H1 (cell line): ENCODE measurements around the gene HSD17B4. TPM values are rescaled to one million over a fixed set of nuclear protein-coding genes. Genes with fewer than 3 reads are reported as not detected.

Experiments
- CTCF ChIA-PET: fragments of 300-600 bp; sonication (Branson Sonifier 250); formaldehyde crosslinking; loops from one replicate; lab custom pipeline; 2021; ENCODE audit not compliant: partially characterized antibody; lab: Charles Lee
- POLR2A ChIA-PET: fragments of 300-600 bp; sonication (Branson Sonifier 250); formaldehyde crosslinking; loops from one replicate; lab custom pipeline; 2021; ENCODE audit warnings: inconsistent platforms; ENCODE audit not compliant: partially characterized antibody; lab: Charles Lee
- DNase-seq, 2 experiments: peaks; one replicate each; pipeline versions ENCODE4 v3.0.0 to v3.0.0-alpha.2; 2010 to 2022; ENCODE audit warnings: low spot score in 2 of 2, low read depth in 1 of 2, mixed read lengths in 1 of 2
- FAIRE-seq: peaks from 2 replicates; lab custom pipeline; 2011; peaks lifted over from hg19 to GRCh38; lab: Jason Lieb, UNC
- H2AFZ ChIP-seq: 2 replicates; pipeline ENCODE4 v1.8.1; 2012; ENCODE audit warnings: low read length, inconsistent platforms
- H2AK5ac ChIP-seq: 2 replicates; pipeline ENCODE4 v1.6.1; 2013; ENCODE audit warnings: low read depth, low read length
- H2BK120ac ChIP-seq: replicated peaks from 2 replicates; pipeline ENCODE3; 2013; ENCODE audit warnings: low read depth, low read length, inconsistent platforms
- H2BK12ac ChIP-seq: 2 replicates; pipeline ENCODE4 v1.6.1; 2013; ENCODE audit warnings: low read depth, low read length
- H2BK15ac ChIP-seq: 2 replicates; pipeline ENCODE4 v1.6.1; 2013; ENCODE audit warnings: low read length
- H2BK20ac ChIP-seq: 2 replicates; pipeline ENCODE4 v1.6.1; 2013; ENCODE audit warnings: low read length
- H2BK5ac ChIP-seq: 2 replicates; pipeline ENCODE4 v1.6.1; 2013; ENCODE audit warnings: low read depth, low read length
- H3K14ac ChIP-seq: 2 replicates; pipeline ENCODE4 v1.6.1; 2013; ENCODE audit warnings: inconsistent platforms; ENCODE audit not compliant: insufficient read length
- H3K18ac ChIP-seq: 2 replicates; pipeline ENCODE4 v1.6.1; 2013; ENCODE audit warnings: low read length; ENCODE audit errors: extremely low read depth
- H3K23ac ChIP-seq: 2 replicates; pipeline ENCODE4 v1.6.1; 2013; ENCODE audit warnings: inconsistent platforms; ENCODE audit not compliant: insufficient read length
- H3K23me2 ChIP-seq: 2 replicates; pipeline ENCODE4 v1.6.1; 2013; ENCODE audit warnings: low read depth, low read length
- H3K27ac ChIP-seq: 2 replicates; pipeline ENCODE4 v1.6.1; 2011; ENCODE audit warnings: low read depth, low read length, inconsistent platforms
- H3K27me3 ChIP-seq, 4 experiments: replicated peaks in 1 of 4; 1 replicate in 1 of 4; 2 replicates in 3 of 4; pipeline versions ENCODE4 v1.6.1 to v1.8.1; 2011 to 2013; ENCODE audit warnings: low read length in 3 of 4, mild to moderate bottlenecking in 3 of 4, inconsistent platforms in 2 of 4, mixed read lengths in 2 of 4, moderate library complexity in 1 of 4; ENCODE audit not compliant: control insufficient read depth in 3 of 4, insufficient read depth in 3 of 4; ENCODE audit errors: extremely low read depth in 1 of 4
- H3K36me3 ChIP-seq, 4 experiments: 2 replicates each; pipeline versions ENCODE4 v1.6.1 to v1.8.1; 2011 to 2013; ENCODE audit warnings: mild to moderate bottlenecking in 4 of 4, low read length in 3 of 4, moderate library complexity in 2 of 4, control low read depth in 1 of 4, inconsistent platforms in 1 of 4; ENCODE audit not compliant: insufficient read depth in 4 of 4, control insufficient read depth in 2 of 4
- H3K4ac ChIP-seq: replicated peaks from 2 replicates; pipeline ENCODE3; 2013; ENCODE audit warnings: low read length, low read depth, mixed read lengths, inconsistent platforms; ENCODE audit not compliant: insufficient read length
- H3K4me1 ChIP-seq, 4 experiments: replicated peaks in 1 of 4; 1 replicate in 1 of 4; 2 replicates in 3 of 4; pipeline versions ENCODE4 v1.6.1 to v1.8.1; 2011 to 2013; ENCODE audit warnings: low read length in 3 of 4, inconsistent platforms in 2 of 4, mixed read lengths in 1 of 4; ENCODE audit not compliant: insufficient read depth in 4 of 4, control insufficient read depth in 3 of 4
- H3K4me2 ChIP-seq, 2 experiments: 2 replicates each; pipeline versions ENCODE4 v1.6.1 to v1.8.1; 2011 to 2013; ENCODE audit warnings: low read depth in 2 of 2, low read length in 2 of 2, control low read depth in 1 of 2, inconsistent platforms in 1 of 2, mild to moderate bottlenecking in 1 of 2; ENCODE audit not compliant: insufficient read depth in 1 of 2
- H3K4me3 ChIP-seq, 4 experiments: fragments of 200-600, 300-600 bp in 1 of 4; sonication (generic), shearing (Covaris generic), sonication (Bioruptor Twin) in 1 of 4; 2 replicates each; pipeline versions ENCODE4 v1.5.1 to v1.8.1; 2011 to 2016; ENCODE audit warnings: low read length in 4 of 4, low read depth in 3 of 4, control low read depth in 2 of 4, inconsistent platforms in 2 of 4, mild to moderate bottlenecking in 2 of 4, mixed read lengths in 1 of 4, moderate library complexity in 1 of 4; ENCODE audit not compliant: insufficient read depth in 2 of 4; ENCODE audit errors: extremely low read depth in 1 of 4
- H3K56ac ChIP-seq: replicated peaks from 2 replicates; pipeline ENCODE3; 2013; ENCODE audit warnings: low read depth, mild to moderate bottlenecking, mixed read lengths, low read length, inconsistent platforms; ENCODE audit not compliant: insufficient read length
- H3K79me1 ChIP-seq: 2 replicates; pipeline ENCODE4 v1.6.1; 2013; ENCODE audit warnings: low read depth, low read length, control low read depth
- H3K79me2 ChIP-seq, 2 experiments: 2 replicates each; pipeline versions ENCODE4 v1.6.1 to v1.8.1; 2012 to 2013; ENCODE audit warnings: low read length in 2 of 2, mild to moderate bottlenecking in 2 of 2, inconsistent platforms in 1 of 2; ENCODE audit not compliant: insufficient read depth in 2 of 2, control insufficient read depth in 1 of 2
- H3K9ac ChIP-seq, 4 experiments: replicated peaks in 1 of 4; 1 replicate in 1 of 4; 2 replicates in 3 of 4; pipeline versions ENCODE4 v1.6.1 to v1.8.1; 2011 to 2013; ENCODE audit warnings: low read depth in 3 of 4, low read length in 3 of 4, control low read depth in 2 of 4, mild to moderate bottlenecking in 2 of 4, moderate library complexity in 2 of 4, inconsistent platforms in 1 of 4; ENCODE audit errors: extremely low read depth in 1 of 4
- H3K9me3 ChIP-seq, 2 experiments: 2 replicates each; pipeline versions ENCODE4 v1.6.1 to v1.8.1; 2012 to 2013; ENCODE audit warnings: mild to moderate bottlenecking in 2 of 2, moderate library complexity in 2 of 2, control low read depth in 1 of 2, inconsistent platforms in 1 of 2, low read depth in 1 of 2, low read length in 1 of 2, mixed read lengths in 1 of 2; ENCODE audit not compliant: insufficient read depth in 2 of 2
- H4K20me1 ChIP-seq, 2 experiments: replicated peaks in 1 of 2; 2 replicates each; pipeline versions ENCODE3 to v1.8.1; 2011 to 2013; ENCODE audit warnings: inconsistent platforms in 2 of 2, low read length in 2 of 2, mild to moderate bottlenecking in 1 of 2; ENCODE audit not compliant: insufficient read depth in 2 of 2, control insufficient read depth in 1 of 2
- H4K5ac ChIP-seq: 2 replicates; pipeline ENCODE4 v1.6.1; 2013; ENCODE audit warnings: low read length, low read depth, mixed read lengths, inconsistent platforms; ENCODE audit not compliant: insufficient read length
- H4K8ac ChIP-seq: 2 replicates; pipeline ENCODE4 v1.8.0; 2013; ENCODE audit warnings: mild to moderate bottlenecking, moderate library complexity, low read length, inconsistent platforms; ENCODE audit not compliant: insufficient read depth; ENCODE audit errors: extremely low read depth
- H4K91ac ChIP-seq: replicated peaks from 2 replicates; pipeline ENCODE3; 2013; ENCODE audit warnings: low read length, mixed read lengths, inconsistent platforms; ENCODE audit not compliant: insufficient read length
- BACH1 ChIP-seq: IDR thresholded peaks from 2 replicates; pipeline ENCODE4 v1.6.1; 2012; ENCODE audit warnings: low read length, improper control_type of control experiment
- BRCA1 ChIP-seq: IDR thresholded peaks from 2 replicates; pipeline ENCODE4 v1.6.1; 2012; ENCODE audit warnings: low read depth, low read length, improper control_type of control experiment
- CHD1 ChIP-seq: IDR thresholded peaks from 2 replicates; pipeline ENCODE4 v1.6.1; 2012; ENCODE audit warnings: low read depth, low read length, improper control_type of control experiment
- GABPA ChIP-seq: IDR thresholded peaks from 2 replicates; pipeline ENCODE4 v1.6.1; 2011; ENCODE audit warnings: mild to moderate bottlenecking, low read length, moderate library complexity, borderline replicate concordance; ENCODE audit not compliant: insufficient read depth
- HDAC2 ChIP-seq, 2 experiments: fragments of 300-600 bp in 1 of 2; sonication (generic) in 1 of 2; IDR thresholded peaks; 2 replicates each; pipeline ENCODE4 v1.6.1; 2011 to 2012; ENCODE audit warnings: low read depth in 2 of 2, low read length in 2 of 2, mild to moderate bottlenecking in 2 of 2, moderate library complexity in 2 of 2, borderline replicate concordance in 1 of 2, inconsistent platforms in 1 of 2
- NRF1 ChIP-seq: IDR thresholded peaks from 2 replicates; pipeline ENCODE4 v1.6.1; 2011; ENCODE audit warnings: mild to moderate bottlenecking, low read depth, low read length, improper control_type of control experiment
- SIN3A ChIP-seq, 2 experiments: IDR thresholded peaks in 1 of 2; conservative IDR thresholded peaks in 1 of 2; 2 replicates each; pipeline ENCODE4 v1.6.1; 2011 to 2012; ENCODE audit warnings: low read length in 2 of 2, improper control_type of control experiment in 1 of 2, low read depth in 1 of 2, mild to moderate bottlenecking in 1 of 2
- SRF ChIP-seq: IDR thresholded peaks from 2 replicates; pipeline ENCODE4 v1.6.1; 2011; ENCODE audit warnings: mild to moderate bottlenecking, low read depth, low read length, moderate library complexity
- TAF7 ChIP-seq: optimal IDR thresholded peaks from 2 replicates; pipeline ENCODE3; 2011; ENCODE audit warnings: low read depth, mild to moderate bottlenecking, inconsistent platforms, low read length, moderate library complexity, borderline replicate concordance
- TCF12 ChIP-seq: IDR thresholded peaks from 2 replicates; pipeline ENCODE4 v1.6.1; 2011; ENCODE audit warnings: low read depth, mild to moderate bottlenecking, low read length
- WGBS, 2 experiments: shearing (Covaris generic) in 1 of 2; methylation state at CpG; one replicate each; pipeline versions ENCODE4 v1.1.6 to v1.1.7; 2013 to 2015; ENCODE audit warnings: low lambda C conversion rate in 2 of 2, mixed read lengths in 2 of 2, inconsistent platforms in 1 of 2, low coverage in 1 of 2, missing lambda C conversion rate in 1 of 2; ENCODE audit not compliant: insufficient replicate concordance in 2 of 2, insufficient coverage in 1 of 2, insufficient read length in 1 of 2; ENCODE audit errors: extremely low coverage in 1 of 2, missing lambda C conversion rate in 1 of 2; 5-methylcytosine and 5-hydroxymethylcytosine counted together
- polyA plus RNA-seq, 7 experiments: library from polyadenylated mRNA; depleted of rRNA in 3 of 7; stranded (reverse) in 5 of 7; unstranded in 2 of 7; fragments of >200 nt in 5 of 7; fragments of 200-250 nt in 2 of 7; gene quantifications; 1 replicate in 5 of 7; 2 replicates in 1 of 7; 4 replicates in 1 of 7; pipeline versions ENCODE4 v1.2.1 to v1.2.3, GENCODE V29; 2011 to 2013; ENCODE audit warnings: missing spikeins in 2 of 7, mixed read lengths in 2 of 7
- total RNA-seq: library from RNA; stranded (reverse); fragmentation: NEBNext Ultra II Directional; extraction: Animal tissue kit (Norgen Biotek cat#: 25700); gene quantifications from 2 replicates; pipeline ENCODE4 v1.2.1, GENCODE V29; 2021

Gene HSD17B4
- total and polyA plus RNA-seq, 2 of the 8 experiments (the other 6 are each of a cell fraction or from before 2014, with no cell fraction given): 305 to 369 TPM

- ChIA-PET CTCF (no interaction called here), POLR2A (no interaction called here)
- no peak overlapping the region for H3K14ac ChIP-seq
- no peaks in the 10 kb centered on the region for H3K23me2 ChIP-seq
- DNase-seq (no peak), FAIRE-seq (no peak)
- H2AFZ ChIP-seq: no peak overlapping the region
- no peak overlapping the region for H3K18ac ChIP-seq
- H3K56ac ChIP-seq: no peak overlapping the region
- no peak overlapping the region for H2BK15ac ChIP-seq
- H4K8ac ChIP-seq: no peak overlapping the region
- WGBS, 2 experiments: 85% methylated on average over 2 of the region's 2 CpGs; no CpG with 5 or more reads in 1 of the 2 experiments
- no peaks in the 10 kb centered on the region for H3K27me3 ChIP-seq
- H2BK120ac ChIP-seq: no peak overlapping the region
- H3K36me3 ChIP-seq: peaks cover 0 to 59% (median 31%) of the 10 kb centered on the region in 4 experiments; a peak in 5 of 8 replicates
- no peaks in the 10 kb centered on the region for H4K20me1 ChIP-seq
- no peak overlapping the region for H3K4me3 ChIP-seq
- H4K91ac ChIP-seq: no peak overlapping the region
- H2BK20ac ChIP-seq: no peak overlapping the region
- TF ChIP-seq SRF: no peak
- no peak for TF ChIP-seq BACH1
- no peak for TF ChIP-seq BRCA1
- TF ChIP-seq GABPA: no peak
- TF ChIP-seq NRF1: no peak
- TF ChIP-seq TCF12: no peak
- TF ChIP-seq TAF7: no peak
- TF ChIP-seq SIN3A (conservative IDR thresholded peaks at IDR 0.05 in 1 of 2, IDR thresholded peaks at IDR 0.05 in 1 of 2; ENCODE audit: low read depth in 1 of 2, low read length in 2 of 2): no peak
- TF ChIP-seq HDAC2 (IDR thresholded peaks at IDR 0.05; ENCODE audit: borderline replicate concordance in 1 of 2, low read depth in 2 of 2, low read length in 2 of 2): no peak
- TF ChIP-seq CHD1: no peak
- H3K4me2 ChIP-seq: no peak overlapping the region
- H3K27ac ChIP-seq: no peak overlapping the region
- no peaks in the 10 kb centered on the region for H3K79me2 ChIP-seq
- no peak overlapping the region for H2AK5ac ChIP-seq
- no peaks in the 10 kb centered on the region for H3K79me1 ChIP-seq
- H2BK5ac ChIP-seq: no peak overlapping the region
- no peaks in the 10 kb centered on the region for H3K4me1 ChIP-seq
- no peak overlapping the region for H3K23ac ChIP-seq
- no peak overlapping the region for H2BK12ac ChIP-seq
- no peak overlapping the region for H4K5ac ChIP-seq
- no peaks in the 10 kb centered on the region for H3K9me3 ChIP-seq
- no peak overlapping the region for H3K9ac ChIP-seq
- no peak overlapping the region for H3K4ac ChIP-seq
Observed at GRCh38 chr5:119515192-119515591, 62.9 kb downstream of the HSD17B4 start.
